Measurements from ENCODE around the gene KCNJ11. TPM values are rescaled to one million over a fixed set of nuclear protein-coding genes. Genes with fewer than 3 reads are reported as not detected.
A peak's percentile ranks its signal among the peaks of the same experiment; 100 is the strongest.

Gene KCNJ11
- total and polyA plus RNA-seq, 2 donors (not counting 3 experiments of a cell fraction or from before 2014, with no cell fraction given), result 0.04 TPM; not detected in 1

DNA sequence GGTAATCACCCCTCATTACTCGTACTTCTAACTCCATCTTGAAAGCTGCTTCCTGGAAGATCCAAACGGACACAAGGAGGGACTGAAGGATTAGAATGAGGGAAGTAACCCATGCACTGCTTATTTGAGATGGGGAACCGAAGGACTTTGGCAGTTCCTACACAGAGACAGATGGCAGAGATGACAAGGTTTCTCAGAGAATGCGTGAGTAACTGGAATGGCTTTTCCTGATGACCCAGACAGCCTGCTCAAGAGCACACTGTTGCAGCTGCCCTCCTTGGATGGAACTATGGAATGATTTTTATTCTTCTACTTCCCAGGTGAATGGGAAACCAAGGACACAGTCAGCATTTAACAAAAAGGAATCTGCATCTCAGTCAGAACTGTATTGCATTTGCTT is 7.3 kb downstream of the KCNJ11 start:
- intact Hi-C loops (cut with micrococcal nuclease), result loop anchor here (10.0 kb wide), 1 partner anchor 596 kb away; no protein-coding TSS in a partner anchor
- CTCF ChIA-PET, result interaction anchor here (0.7 to 5.3 kb wide), 3 partner anchors 28 to 151 kb away, joined by 3 to 184 read pairs (median 38); partner anchors contain the start of gene NCR3LG1

More for the DNA sequence above, 7.3 kb downstream of the KCNJ11 start:
- dilution Hi-C loops (cut with MboI; ENCODE audit: extremely low pct_ligation_motif_present, low sequenced_read_pairs), result no loop called here
- Histone ChIP-seq H3K4me2 (ENCODE audit: insufficient read depth, low read length) (no peak overlapping the region), H2AFZ (ENCODE audit: low read depth, low read length) (no peak overlapping the region), H3K9ac (replicated peaks; ENCODE audit: extremely low read depth, insufficient read depth, low read length) (no peak overlapping the region), H3K9me3 (replicated peaks; ENCODE audit: control insufficient read depth, insufficient read depth, low read length) (no peaks in the 10 kb centered on the region), H3K4me3 (replicated peaks in 1 of 3; ENCODE audit: insufficient read depth in 1 of 3, low read depth in 1 of 3, low read length in 3 of 3) (no peak overlapping the region), H3K36me3 (ENCODE audit: control insufficient read depth in 2 of 2, extremely low read depth in 1 of 2, insufficient read depth in 2 of 2, low read length in 2 of 2) (no peaks in the 10 kb centered on the region), H3K27ac (ENCODE audit: insufficient read depth, low read depth, low read length) (no peak overlapping the region), H3K4me1 (ENCODE audit: control insufficient read depth, extremely low read depth, insufficient read depth, low read length) (no peaks in the 10 kb centered on the region), H3K79me2 (ENCODE audit: control insufficient read depth, insufficient read depth, low read length) (no peaks in the 10 kb centered on the region), H3K9me1 (replicated peaks; ENCODE audit: control insufficient read depth, extremely low read depth, insufficient read depth, low read length) (no peaks in the 10 kb centered on the region), H4K20me1 (replicated peaks; ENCODE audit: control insufficient read depth, extremely low read depth, insufficient read depth, low read length) (no peaks in the 10 kb centered on the region), H3K27me3 (ENCODE audit: control insufficient read depth in 2 of 2, insufficient read depth in 2 of 2, low read length in 2 of 2) (no peaks in the 10 kb centered on the region)
- DNase-seq (ENCODE audit: low read depth, low spot score) (no peak), FAIRE-seq (peak; percentile 64)
- no TSS peak for BruUV-seq (replicated peaks)
- no peak for TF ChIP-seq MAX (IDR thresholded peaks at IDR 0.05; ENCODE audit: insufficient read depth, insufficient read length)
- TF ChIP-seq EZH2 (IDR thresholded peaks at IDR 0.05; ENCODE audit: borderline replicate concordance, low read depth, low read length, severe bottlenecking), result no peak
- TF ChIP-seq FOS (IDR thresholded peaks at IDR 0.05; ENCODE audit: borderline replicate concordance, insufficient read depth, low read length), result no peak
- TF ChIP-seq POLR2AphosphoS5 (IDR thresholded peaks at IDR 0.05; ENCODE audit: insufficient read depth, low read depth, low read length), result no peak
- no peak for TF ChIP-seq GATA2 (IDR thresholded peaks at IDR 0.05; ENCODE audit: insufficient read depth, insufficient read length, low read depth, low read length)
- TF ChIP-seq POLR2A (IDR thresholded peaks at IDR 0.05; ENCODE audit: low read depth, low read length), result no peak
- TF ChIP-seq MYC (IDR thresholded peaks at IDR 0.05; ENCODE audit: low read depth, low read length), result no peak
- TF ChIP-seq, protein P1, sequence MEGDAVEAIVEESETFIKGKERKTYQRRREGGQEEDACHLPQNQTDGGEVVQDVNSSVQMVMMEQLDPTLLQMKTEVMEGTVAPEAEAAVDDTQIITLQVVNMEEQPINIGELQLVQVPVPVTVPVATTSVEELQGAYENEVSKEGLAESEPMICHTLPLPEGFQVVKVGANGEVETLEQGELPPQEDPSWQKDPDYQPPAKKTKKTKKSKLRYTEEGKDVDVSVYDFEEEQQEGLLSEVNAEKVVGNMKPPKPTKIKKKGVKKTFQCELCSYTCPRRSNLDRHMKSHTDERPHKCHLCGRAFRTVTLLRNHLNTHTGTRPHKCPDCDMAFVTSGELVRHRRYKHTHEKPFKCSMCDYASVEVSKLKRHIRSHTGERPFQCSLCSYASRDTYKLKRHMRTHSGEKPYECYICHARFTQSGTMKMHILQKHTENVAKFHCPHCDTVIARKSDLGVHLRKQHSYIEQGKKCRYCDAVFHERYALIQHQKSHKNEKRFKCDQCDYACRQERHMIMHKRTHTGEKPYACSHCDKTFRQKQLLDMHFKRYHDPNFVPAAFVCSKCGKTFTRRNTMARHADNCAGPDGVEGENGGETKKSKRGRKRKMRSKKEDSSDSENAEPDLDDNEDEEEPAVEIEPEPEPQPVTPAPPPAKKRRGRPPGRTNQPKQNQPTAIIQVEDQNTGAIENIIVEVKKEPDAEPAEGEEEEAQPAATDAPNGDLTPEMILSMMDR (IDR thresholded peaks at IDR 0.05; ENCODE audit: extremely low read depth in 1 of 2, insufficient read depth in 1 of 2, low read depth in 1 of 2, low read length in 2 of 2), result no peak
- no peak for TF ChIP-seq JUN (IDR thresholded peaks at IDR 0.05; ENCODE audit: borderline replicate concordance, insufficient read depth, insufficient read length, low read depth)
- POLR2A ChIA-PET, result no interaction called here

Measured in endothelial cell of umbilical vein (primary cell).